Chondrocyte (in vitro differentiated cells): ENCODE results near the gene SPDYE8. TPM values are rescaled to one million over a fixed set of nuclear protein-coding genes. Genes with fewer than 3 reads are reported as not detected.
"Not testable (repeated sequence)": the region's sequence is repeated elsewhere in the genome, so short reads cannot be mapped to it uniquely, and the experiment has no call there.

Source experiments
- DNase-seq: peaks from one replicate; pipeline ENCODE4 v3.0.0; 2021; ENCODE audit warnings: mixed read lengths, low spot score
- H3K27ac Mint-ChIP-seq: one replicate; pipeline ENCODE4 v1.8.0; 2021; ENCODE audit warnings: mild to moderate bottlenecking, moderate library complexity, mixed read lengths; ENCODE audit not compliant: unreplicated experiment
- H3K27me3 Mint-ChIP-seq: 2 replicates; pipeline ENCODE4 v1.8.0; 2021; ENCODE audit warnings: low read depth, mixed read lengths
- H3K36me3 Mint-ChIP-seq: 2 replicates; pipeline ENCODE4 v1.8.0; 2021; ENCODE audit warnings: low read depth, mixed read lengths
- H3K4me1 Mint-ChIP-seq: 2 replicates; pipeline ENCODE4 v1.8.0; 2021; ENCODE audit warnings: low read depth, mild to moderate bottlenecking, mixed read lengths
- H3K4me3 Mint-ChIP-seq: one replicate; pipeline ENCODE4 v1.8.0; 2021; ENCODE audit warnings: mild to moderate bottlenecking, moderate library complexity, mixed read lengths; ENCODE audit not compliant: unreplicated experiment
- H3K9me3 Mint-ChIP-seq: 2 replicates; pipeline ENCODE4 v1.8.0; 2021; ENCODE audit warnings: low read depth, mixed read lengths
- total RNA-seq: library from RNA; stranded (reverse); gene quantifications from 3 replicates; pipeline ENCODE4 v1.2.1, GENCODE V29; 2021

Gene SPDYE8
- total RNA-seq, 1 donor from 2014 or later, result not detected

GRCh38 chr7:72975656-72976286 is 53.8 kb downstream of the SPDYE8 start:
- H3K27ac Mint-ChIP-seq, H3K4me3 Mint-ChIP-seq, H3K36me3 Mint-ChIP-seq, H3K27me3 Mint-ChIP-seq, H3K4me1 Mint-ChIP-seq, H3K9me3 Mint-ChIP-seq: not testable (repeated sequence)
- DNase-seq, result peak; percentile 82

GRCh38 chr7:72974781-72975180 is 54.8 kb downstream of the SPDYE8 start:
- not testable (repeated sequence) for H3K27me3 Mint-ChIP-seq, H3K36me3 Mint-ChIP-seq, H3K9me3 Mint-ChIP-seq, DNase-seq, H3K27ac Mint-ChIP-seq, H3K4me1 Mint-ChIP-seq, H3K4me3 Mint-ChIP-seq

DNA sequence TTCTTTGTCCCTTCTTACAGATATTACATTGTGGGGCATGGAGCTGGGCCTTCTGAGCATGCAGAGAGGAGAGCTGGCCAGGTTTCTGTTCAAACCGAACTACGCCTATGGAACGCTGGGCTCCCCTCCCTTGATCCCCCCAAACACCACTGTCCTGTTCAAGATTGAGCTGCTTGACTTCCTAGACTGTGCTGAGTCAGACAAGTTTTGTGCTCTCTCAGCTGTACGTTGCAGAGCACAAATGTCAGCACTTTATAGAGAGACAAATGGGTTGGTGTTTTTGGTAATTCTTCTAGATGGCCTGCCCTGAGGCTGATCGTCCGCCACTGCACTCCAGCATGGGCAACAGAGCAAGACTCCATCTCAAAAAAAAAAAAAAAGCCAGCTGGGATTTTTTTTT is 58.1 kb downstream of the SPDYE8 start:
- H3K4me3 Mint-ChIP-seq, H3K36me3 Mint-ChIP-seq, DNase-seq, H3K9me3 Mint-ChIP-seq, H3K27me3 Mint-ChIP-seq, H3K4me1 Mint-ChIP-seq, H3K27ac Mint-ChIP-seq: not testable (repeated sequence)

Other genes with a start within 250 kb of the SPDYE8 start
- gene TYW1B, start 201.6 kb downstream of the SPDYE8 start, total RNA-seq, result 1.2 to 2.5 TPM (median 1.7 TPM) in 3 replicates
- gene POM121, start 104.7 kb downstream of the SPDYE8 start, total RNA-seq, result 30.7 to 36.1 TPM (median 34.0 TPM) in 3 replicates
- 0.49 to 0.75 TPM (median 0.60 TPM) in 3 replicates for gene TRIM74, start 60.3 kb downstream of the SPDYE8 start, total RNA-seq
- not detected in 3 replicates for gene SPDYE11, start 28.1 kb upstream of the SPDYE8 start, total RNA-seq
- not detected in 3 replicates for gene SPDYE9, start 56.3 kb upstream of the SPDYE8 start, total RNA-seq